Measurements from ENCODE around the gene SPCS1.
"Not testable (repeated sequence)": the region's sequence is repeated elsewhere in the genome, so short reads cannot be mapped to it uniquely, and the experiment has no call there.

SPCS1 gene

DNA sequence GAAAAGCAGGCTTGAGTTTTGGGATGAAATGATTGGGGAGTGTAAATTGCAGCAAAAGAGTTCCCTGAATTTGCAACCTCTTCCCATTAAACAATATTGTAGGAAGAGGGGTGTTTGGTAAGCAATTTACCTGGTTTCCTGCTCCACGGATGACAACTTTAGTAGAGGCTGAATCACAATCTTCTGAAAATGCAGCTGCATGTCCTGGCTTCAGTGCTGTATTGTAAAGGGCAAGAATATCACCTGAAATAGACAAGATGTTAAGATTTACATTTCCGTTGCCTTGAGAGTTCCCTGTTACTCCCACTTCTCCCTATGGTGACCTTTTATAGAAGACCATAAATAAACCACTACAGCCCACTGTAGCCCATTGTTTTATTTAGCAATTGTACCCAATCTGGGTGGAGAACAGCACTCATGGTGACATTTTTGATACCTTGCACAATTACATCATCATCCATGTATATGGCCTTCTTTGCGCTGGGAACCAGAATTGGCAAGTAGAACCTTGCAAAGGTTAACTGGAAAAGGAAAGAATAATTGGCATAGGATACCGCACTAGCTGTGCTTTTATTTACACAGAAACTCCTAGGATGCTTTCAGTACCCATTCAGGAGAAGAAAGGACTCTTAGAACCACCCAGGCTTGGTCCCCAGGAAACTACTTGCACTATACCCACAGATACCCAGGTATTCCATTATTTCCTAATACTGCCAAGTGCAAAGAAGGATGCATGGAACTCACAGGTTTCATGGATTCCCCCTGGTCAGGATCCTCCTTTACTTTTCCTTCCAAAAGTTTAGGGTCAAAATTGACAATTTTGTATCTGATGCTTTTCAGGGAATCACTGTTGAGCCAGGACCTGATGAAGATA lies 9.9 kb upstream of the SPCS1 start:
- no peak for DNase-seq

DNA sequence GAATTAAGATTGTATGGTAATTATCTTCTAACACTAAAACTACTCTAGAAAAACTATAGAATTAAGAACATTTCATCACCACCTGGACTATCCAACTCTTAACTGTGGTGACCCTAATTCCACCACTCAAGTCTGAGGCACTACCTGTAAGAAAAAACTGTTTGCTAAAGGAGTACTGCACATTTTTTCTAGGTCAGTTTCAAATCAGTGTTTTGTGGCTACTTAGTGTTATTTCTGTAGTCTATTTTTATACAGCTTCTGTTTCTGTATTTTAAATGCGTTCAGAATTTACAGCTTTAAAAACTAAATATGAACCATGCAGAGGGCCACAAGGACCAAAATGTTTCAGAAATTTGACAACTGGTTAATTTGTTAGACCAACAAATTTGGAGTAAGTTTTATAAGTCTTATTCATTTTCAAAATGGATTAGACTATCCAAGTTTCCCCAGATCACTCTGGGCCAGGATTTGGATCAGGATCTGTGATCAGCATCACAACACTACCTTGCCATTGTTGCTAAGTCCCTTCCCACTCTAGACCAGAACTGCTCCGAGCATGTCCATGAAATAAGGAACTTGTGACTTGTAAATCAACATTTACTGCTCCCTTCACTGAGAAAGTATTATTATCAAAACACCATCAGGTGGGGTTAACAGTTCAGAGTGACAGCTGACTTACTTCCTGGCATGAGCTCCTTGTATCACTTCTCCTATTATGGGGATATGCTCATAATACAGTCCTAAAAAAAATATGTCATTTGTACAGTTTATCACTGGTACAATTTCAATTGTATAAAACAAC lies 8.9 kb upstream of the SPCS1 start:
- no peak for DNase-seq

DNA sequence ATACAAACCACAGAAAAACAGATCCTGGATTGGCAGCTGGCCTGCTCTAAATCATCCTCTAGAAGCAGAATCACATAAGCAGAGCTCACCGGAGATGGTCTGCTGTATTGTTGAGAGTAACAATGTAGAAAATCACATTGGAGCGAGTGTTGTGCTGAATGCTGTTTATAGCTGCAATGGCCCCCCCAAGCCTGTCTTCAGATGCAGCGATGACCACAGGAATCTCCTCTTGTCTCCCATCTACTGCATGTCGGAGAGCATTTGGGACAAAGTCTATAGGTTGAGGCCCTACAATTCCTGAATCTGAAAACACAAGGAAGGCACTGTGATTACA lies 8.3 kb upstream of the SPCS1 start:
- no peak for DNase-seq

DNA sequence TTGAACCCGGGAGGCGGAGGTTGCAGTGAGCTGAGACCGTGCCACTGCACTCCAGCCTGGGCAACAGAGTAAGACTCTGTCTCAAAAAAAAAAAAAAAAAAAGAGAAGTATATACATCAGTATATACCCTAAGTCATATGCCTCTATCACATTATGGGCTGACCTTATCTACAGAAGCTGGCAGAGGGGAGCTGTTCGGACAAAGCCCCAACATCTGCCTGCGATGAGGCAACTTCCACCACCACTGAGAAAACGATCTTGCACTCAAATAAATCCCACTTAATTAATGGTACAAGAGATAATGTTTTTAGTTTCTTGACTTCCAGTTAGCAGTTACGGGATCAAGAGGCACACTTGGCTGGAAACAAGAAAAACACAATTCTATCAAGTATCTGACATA lies 2.6 kb upstream of the SPCS1 start:
- DNase-seq: no peak

DNA sequence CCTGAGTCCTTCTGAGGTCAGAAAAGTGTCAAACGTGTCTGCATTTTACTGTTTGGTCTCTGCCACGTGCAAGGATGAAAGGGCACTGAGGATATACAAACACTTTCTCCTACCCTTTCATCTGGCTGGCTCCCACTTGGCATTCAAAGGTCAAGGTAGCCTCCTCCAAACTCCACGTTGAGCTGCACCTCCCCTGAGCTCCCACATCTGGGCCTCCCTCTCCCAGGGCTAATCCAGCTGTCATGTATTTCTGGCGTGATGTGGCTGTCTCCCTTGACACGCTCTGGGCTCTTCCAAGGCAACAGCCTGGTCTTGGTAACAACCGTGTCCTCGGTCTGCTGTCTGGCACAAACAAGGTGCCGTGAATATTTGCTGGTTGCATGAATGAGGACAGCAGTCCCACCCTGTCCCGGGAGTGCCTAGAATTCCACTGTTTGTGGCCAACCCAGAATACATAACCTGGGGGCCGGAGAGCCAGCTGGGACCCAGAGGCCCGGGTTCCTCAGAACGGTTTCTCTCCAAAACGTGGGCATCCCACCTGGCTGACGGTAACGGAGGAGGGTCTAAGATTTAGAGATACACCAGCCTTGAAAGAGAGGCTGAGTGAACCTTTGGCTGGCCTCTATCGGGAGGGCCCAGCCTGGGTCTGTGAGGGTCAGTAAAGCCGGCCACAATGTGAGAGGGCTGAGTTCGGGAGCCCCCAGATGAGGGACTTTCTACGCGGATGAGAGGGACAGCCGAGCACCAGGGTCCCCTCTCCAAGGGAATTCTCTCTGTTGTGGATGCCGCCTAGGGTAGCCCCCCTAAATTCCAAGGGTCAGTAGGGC lies 1.1 kb upstream of the SPCS1 start:
- no peak for DNase-seq

DNA sequence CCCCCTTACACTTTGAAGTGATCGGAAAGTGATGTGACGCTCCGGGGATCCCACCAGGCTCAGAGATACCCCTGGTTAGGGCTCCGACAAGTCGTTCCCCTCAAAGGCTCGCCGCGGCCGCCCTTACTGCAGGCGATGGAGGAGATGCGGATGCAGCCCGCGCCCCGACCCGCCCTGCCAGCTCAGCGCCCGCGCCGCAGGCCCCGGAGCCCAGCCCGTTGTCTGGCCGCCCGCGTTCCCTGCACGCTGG lies 543 bp upstream of the SPCS1 start:
- DNase-seq: no peak

DNA sequence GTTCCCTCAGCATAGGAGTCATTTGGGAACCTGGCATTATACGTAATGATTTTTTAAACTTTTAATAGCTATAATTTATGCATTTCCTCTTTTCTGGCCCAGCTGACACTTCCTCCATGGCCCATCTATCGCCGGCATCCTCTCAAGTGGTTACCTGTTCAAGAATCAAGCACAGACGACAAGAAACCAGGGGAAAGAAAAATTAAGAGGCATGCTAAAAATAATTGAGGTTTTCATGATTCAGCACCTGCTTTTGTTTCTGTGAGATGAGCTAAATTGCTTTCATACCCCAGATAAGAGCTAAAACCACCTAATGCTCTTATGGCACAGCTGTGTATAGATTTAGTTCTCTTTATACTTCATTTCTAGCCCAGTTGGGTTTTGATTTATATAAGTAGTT lies 1.7 kb downstream of the SPCS1 start:
- no peak for DNase-seq

DNA sequence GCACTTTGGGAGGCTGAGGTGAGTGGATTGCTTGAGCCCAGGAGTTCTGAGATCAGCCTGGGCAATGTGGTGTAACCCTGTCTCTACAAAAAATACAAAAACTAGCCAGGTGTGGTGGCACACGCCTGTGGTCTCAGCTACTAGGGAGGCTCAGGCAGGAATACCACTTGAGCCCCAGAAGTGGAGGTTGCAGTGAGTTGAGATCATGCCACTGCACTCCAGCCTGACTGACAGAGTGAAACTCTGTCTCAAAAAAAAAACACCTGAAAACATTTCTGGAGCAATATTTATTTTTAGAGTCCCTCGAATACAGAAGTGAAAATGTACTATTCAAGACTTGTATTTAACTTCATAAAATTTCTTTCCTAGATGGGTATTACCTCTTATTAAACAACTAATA lies 4.6 kb downstream of the SPCS1 start:
- no peak for DNase-seq

DNA sequence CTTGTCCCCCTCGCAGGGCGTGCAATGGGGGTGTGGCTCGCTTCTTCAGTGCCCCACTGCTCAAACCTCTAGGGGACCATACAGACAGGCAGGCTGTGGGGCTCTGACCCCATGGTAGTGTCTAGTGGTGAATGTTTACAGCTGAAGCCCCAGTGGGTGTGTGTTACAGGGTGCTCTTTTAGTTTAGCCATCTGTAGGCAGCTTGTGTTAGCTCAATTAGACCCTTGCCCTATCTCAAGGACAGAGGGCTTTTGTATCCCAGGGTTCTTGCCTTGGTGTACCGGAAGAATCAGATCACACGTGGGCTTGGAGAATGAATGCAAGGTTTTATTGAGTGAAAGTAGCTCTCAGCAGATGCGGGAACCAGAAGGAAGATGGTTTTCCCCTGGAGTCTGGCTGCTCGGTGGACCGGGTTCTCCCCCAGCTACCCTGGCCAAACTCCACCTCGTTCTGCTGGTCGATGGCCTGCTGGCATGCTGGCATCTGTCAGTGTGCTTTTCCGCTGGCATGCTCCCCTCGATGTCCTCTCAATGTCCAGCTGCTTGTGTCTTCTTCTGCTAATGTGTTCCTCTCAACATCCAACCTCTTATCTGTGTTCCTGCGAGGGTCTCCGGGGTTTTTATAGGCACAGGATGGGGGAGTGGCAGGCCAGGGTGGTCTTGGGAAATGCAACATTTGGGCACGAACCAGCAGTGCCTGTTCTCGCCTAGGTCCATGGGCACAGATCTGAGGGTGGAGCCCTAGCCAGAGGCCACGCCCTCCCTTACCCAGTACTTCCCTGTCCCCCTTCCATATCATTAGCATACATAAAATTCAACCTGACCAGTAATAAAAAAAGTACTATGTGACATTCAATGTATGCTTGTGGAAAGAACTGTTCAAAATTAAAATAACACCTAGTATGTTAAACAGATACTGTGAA lies 6.6 kb downstream of the SPCS1 start:
- DNase-seq: no peak

DNA sequence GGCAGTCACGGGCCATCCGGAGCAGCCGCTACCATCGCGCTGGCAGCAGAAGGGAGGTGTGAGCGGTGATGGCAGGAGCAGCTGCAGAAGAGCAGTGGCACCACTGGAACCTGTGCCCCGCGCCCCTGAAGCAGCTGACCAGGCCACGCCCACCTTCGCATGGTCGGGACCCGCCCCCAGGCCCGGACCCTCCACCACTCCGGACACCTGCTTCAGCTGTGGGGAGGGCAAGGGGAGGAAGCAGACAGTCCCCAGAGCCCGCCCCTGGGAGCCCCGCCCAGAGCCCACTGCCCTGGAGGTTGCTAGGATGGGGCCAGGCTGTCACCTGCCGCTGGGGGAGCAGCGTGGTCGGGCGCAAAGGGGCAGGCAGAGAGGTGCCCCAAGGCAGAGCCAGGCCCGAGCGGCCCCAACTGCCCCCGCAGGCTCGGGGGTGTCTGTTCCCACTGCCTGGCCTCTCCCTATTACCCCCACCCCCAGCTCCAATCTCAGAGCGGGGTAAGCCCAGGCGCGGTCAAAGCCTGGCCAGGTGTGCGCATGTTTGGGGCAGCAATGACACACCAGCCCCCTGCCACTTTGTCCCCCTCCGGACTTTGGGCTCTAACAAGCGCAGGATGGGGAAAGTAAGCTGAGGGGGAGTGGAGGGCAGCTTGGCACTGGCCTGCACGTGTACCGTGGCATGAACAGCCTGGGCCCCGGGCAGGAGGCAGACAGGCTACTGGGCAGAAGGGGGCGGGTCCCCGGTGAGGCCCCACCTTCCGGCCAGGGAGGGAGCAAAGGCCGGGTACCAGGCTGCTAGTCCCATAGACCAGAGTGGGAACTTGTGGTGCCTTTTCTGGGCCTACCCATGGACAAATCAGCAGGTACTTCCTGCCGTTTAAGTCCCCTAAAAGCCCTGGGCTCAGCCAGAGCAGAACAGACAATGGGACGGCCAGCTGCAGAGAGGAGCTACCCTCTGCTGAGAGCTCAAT lies 8.7 kb downstream of the SPCS1 start:
- DNase-seq: no peak

DNA sequence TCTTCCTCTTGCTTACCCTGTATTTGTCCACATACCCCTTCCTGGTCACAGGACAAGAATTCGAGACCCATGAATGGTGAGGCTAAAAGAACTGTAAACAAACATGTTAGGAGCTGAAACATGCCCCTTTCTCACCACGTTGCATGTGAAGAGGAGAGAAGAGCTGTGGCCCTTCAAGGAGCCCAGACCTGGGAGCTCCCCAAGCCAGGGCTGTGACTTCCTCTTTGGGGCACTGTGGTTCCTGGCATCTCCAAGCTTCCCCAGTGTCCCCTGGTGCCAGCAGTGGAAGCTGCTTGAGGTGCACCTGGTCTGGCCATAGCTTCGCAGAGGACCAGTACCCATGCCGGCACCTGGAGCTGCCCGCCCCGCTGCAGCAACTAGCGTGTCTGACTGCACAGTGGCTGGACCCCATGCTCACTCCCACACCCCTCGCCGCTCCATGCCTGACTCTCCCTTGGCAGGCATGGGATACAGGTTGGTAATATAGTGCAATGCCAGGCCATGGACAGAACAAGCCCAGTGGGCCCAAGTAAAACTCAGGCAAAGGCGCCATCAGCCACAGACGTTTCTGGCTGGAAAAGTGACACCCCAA lies 9.9 kb downstream of the SPCS1 start:
- no peak for DNase-seq

DNA sequence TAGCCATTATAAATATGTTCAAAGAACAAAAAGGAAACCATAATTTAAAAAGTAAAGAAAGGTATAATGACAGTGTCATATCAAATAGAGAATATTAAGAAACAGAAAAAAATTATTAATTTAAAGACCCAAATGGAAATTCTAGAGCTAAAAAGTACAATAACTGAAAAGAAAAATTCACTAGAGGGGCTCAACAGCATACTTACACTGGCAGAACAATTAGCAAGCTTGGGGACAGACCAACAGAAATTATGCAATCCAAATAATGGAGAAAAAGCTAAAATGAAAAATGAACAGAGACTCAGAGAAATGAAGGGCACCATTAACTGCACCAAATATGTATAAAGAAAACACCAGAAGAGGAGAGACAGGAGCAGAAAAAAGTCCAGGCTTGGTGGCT lies 13.7 kb downstream of the SPCS1 start:
- no peak for DNase-seq

DNA sequence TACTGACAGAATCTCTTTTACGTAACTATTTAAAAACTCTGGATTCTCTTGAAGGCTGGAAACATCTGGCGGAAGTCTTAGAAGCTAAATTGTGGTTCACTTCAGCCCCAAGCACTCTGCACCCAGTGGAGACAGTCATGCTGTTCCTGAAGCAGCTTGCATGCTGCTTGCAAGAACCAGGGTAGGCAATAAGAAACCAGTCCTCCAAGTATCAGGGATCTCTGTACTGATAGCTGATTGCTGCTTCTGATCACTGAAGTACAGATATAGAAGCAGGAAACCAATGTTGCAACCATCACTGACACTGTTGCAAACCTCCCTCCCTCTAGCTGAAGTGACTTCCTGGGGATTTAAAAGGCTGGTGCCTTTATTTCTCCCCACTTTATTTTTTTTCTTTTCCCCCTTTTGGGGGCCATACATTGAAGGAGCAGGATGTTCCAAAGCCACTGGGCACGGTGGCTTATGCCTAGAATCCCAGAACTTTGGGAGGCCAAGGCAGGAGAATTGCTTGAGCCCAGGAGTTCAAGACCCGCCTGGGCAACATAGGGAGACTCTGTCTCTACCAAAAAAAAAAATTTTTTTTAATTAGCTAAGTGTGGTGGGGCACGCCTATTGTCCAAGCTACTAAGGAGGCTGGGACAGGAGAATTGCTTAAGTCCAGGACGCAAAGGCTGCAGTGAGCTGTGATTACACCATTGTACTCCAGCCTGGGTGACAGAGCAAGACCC lies 15.3 kb downstream of the SPCS1 start:
- DNase-seq: no peak

DNA sequence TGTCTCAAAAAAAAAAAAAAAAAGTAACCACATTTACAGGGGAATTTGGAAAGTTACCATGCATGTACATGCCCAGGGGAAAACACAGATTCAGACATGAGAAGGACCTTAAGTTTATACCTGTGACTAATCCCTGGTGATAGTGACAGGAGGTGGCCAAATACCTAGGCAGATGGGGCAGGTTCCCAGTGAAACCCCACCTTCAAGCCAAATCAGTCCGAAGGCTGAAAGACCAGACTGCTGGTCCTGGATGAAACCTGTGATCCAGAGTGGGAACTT lies 15.8 kb downstream of the SPCS1 start:
- DNase-seq: no peak

DNA sequence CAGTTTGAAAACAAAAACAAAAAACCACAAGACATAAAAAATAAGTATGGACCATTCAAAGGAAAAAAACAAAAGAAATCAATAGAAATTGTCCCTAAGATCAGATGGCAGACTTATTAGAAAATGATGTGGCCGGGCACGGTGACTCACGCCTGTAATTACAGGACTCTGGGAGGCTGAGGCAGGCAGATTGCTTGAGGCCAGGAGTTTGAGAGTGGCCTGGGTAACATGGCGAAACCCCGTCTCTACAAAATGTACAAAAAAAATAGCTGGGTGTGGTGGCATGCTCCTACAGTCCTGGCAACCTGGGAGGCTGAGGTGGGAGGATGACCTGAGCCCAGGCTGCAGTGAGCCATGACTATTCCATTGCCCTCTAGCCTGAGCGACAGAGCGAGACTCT lies 16.6 kb downstream of the SPCS1 start:
- no peak for DNase-seq

DNA sequence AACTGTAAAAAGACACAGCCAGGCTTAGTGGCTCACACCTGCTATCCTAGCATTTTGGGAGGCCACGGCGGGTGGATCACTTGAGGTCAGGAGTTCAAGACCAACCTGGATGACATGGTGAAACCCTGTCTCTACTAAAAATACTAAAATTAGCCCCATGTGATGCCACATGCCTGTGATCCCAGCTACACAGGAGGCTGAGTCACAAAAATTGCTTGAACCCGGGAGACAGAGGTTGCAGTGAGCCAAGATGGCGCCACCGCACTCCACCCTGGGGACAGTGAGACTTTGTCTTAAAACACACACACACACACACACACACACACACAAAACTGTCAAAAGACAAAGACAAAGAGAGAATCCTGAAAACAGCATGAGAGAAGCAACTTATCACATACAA lies 18.0 kb downstream of the SPCS1 start:
- DNase-seq: no peak

DNA sequence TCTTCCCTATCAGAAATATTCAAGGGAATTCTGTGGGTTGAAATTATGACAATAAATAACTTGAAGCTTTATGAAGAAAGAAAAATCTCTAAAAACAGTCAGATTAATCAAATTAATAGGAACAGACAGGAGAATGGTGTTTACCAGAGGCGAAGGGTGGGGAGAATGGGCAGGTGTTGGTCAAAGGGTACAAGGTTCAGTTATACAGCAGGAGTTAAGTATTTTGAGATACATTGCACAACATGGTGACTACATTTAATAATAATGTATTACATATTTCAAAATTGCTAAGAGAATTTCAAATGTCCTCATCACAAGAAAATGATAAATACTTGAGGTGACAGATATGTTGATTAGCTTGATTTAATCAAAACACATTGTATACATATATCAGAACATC lies 18.6 kb downstream of the SPCS1 start:
- no peak for DNase-seq

DNA sequence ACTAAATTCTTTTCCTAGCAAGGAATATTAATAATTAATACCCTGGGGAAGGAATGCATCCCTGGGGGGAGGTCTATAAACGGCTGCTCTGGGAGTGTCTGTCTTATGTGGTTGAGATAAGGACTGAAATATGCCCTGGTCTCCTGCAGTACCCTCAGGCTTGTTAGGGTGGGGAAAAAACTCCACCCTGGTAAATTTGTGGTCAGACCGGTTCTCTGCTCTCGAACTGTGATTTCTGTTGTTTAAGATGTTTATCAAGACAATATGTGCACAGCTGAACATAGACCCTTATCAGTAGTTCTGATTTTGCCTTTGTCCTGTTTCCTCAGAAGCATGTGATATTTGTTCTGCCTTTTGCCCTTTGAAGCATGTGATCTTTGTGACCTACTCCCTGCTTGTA lies 22.8 kb downstream of the SPCS1 start:
- not testable (repeated sequence) for DNase-seq

DNA sequence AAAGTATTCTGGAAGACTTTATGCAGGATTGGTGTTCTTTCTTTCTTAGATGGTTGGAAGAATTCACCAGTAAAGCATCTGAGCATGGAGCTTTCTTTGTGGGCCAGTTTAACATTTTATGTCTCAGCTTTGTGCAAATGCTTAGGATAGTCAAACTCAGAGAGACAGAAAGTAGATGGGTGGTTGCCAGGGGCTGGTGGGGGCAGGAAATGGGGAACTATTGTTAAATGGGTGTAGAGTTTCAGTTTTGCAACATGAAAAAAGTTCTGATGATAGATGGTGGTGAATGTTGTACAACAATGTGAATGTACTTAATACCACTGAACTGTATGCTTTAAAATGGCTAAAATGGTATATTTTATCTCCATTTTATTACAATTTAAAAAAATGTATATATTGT lies 24.8 kb downstream of the SPCS1 start:
- DNase-seq: no peak

DNA sequence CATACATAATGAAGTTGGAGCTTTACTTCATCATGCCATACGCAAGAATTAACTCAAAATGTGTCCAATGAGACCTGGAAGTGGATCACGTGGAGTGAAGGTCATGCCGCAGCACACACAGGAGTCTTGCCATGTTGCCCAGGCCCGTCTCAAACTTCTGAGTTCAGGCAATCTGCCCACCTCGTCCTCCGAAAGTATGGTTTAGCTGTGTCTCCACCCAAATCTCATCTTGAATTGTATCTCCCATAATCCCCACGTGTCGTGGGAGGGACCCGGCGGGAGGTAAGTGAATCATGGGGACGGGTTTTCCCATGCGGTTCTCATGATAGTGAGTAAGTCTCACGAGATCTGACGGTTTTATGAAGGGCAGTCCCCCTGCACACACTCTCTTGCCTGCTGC lies 25.7 kb downstream of the SPCS1 start:
- DNase-seq: no peak

All from T-helper 9 cell (primary cell).